NCI-H128 (cell line): ENCODE measurements around the gene SNF8.
A peak's percentile ranks its signal among the peaks of the same experiment; 100 is the strongest.
"Not testable (repeated sequence)": the region's sequence is repeated elsewhere in the genome, so short reads cannot be mapped to it uniquely, and the experiment has no call there.

ENCODE experiments used
- DNase-seq: peaks from one replicate; lab custom pipeline; 2025; ENCODE audit not compliant: unreplicated experiment; lab: John Stamatoyannopoulos, UW

The SNF8 gene

GRCh38 chr17:48944515-48945260 is at the start of gene SNF8:
TSS of gene SNF8 (minus strand) at chr17:48944842. CDS start at chr17:48944734, 108 bp downstream.
- DNase-seq = peak; percentile 10

- DNase-seq = no peak
Observed at GRCh38 chr17:48993951-48994350, 49.3 kb upstream of the SNF8 start.

GRCh38 chr17:48993305-48993704 is 48.7 kb upstream of the SNF8 start:
- DNase-seq = no peak

GRCh38 chr17:48992444-48992843 is 47.8 kb upstream of the SNF8 start:
- DNase-seq = no peak

- DNase-seq = no peak
Observed at GRCh38 chr17:48990882-48991357, 46.3 kb upstream of the SNF8 start.

- DNase-seq = no peak
Observed at GRCh38 chr17:48989100-48989499, 44.5 kb upstream of the SNF8 start.

GRCh38 chr17:48985436-48986245 is 41.0 kb upstream of the SNF8 start:
- DNase-seq = no peak

GRCh38 chr17:48981927-48982539 is 37.4 kb upstream of the SNF8 start:
- DNase-seq = no peak

- DNase-seq = no peak
Observed at GRCh38 chr17:48973806-48974205, 29.2 kb upstream of the SNF8 start.

- no peak for DNase-seq
Observed at GRCh38 chr17:48972749-48973097, 28.1 kb upstream of the SNF8 start.

- DNase-seq = no peak
Observed at GRCh38 chr17:48970865-48971687, 26.4 kb upstream of the SNF8 start.

- peak; percentile 2 for DNase-seq
Observed at GRCh38 chr17:48970224-48970623, 25.6 kb upstream of the SNF8 start.

GRCh38 chr17:48961516-48962233 is 17.0 kb upstream of the SNF8 start:
- DNase-seq = no peak

- no peak for DNase-seq
Observed at GRCh38 chr17:48960834-48961515, 16.3 kb upstream of the SNF8 start.

- no peak for DNase-seq
Observed at GRCh38 chr17:48954300-48954755, 9.7 kb upstream of the SNF8 start.

- no peak for DNase-seq
Observed at GRCh38 chr17:48952904-48953303, 8.3 kb upstream of the SNF8 start.

GRCh38 chr17:48951572-48951971 is 6.9 kb upstream of the SNF8 start:
- DNase-seq = no peak

- not testable (repeated sequence) for DNase-seq
Observed at GRCh38 chr17:48945261-48945651, 614 bp upstream of the SNF8 start.

- no peak for DNase-seq
Observed at GRCh38 chr17:48933035-48933434, 11.6 kb downstream of the SNF8 start.

GRCh38 chr17:48930435-48930873 is 14.2 kb downstream of the SNF8 start:
- no peak for DNase-seq
